ENCODE results near the gene ARHGEF4. TPM values are rescaled to one million over a fixed set of nuclear protein-coding genes. Genes with fewer than 3 reads are reported as not detected.

The ARHGEF4 gene
- total and polyA plus RNA-seq, 3 experiments from 2014 or later = 0.51 to 5.3 (median 1.2) TPM

DNA sequence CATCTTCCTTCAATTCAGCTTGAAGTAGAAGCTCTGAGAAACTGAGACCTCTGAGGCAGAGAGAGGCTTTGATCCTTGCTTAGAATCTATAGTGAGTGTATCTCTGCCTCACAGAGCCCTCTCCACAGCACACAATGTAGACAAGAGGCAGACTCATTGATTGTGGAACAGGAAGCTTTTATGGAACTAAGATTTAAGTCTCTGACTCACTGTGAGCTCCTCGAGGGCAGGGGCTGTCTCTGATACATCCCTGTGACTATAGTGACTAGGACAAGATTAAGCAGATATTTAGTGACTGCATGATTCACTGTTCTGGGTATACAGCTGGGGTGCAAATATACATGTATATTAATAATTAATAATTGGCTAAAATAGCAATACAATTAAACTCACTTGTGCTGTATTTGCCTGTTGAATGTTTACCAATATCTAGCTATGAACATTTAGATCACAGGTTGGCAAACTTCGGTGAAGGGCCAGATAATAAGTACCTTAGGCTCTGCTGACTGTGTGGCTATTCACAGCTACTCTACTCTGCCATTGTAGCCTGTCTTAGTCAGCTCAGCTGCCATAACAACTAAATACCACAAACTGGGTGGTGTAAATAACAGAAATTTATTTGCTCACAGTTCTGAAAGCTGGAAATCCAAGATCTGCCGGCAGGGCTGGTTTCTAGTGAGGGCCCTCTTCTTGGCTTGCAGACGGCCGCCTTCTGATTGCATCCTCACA is 54.4 kb downstream of the ARHGEF4 start:
- CTCF ChIA-PET = interaction anchor here (1.0 to 1.3 kb wide), 2 partner anchors 21 to 30 kb away, joined by 3 read pairs; no protein-coding TSS in a partner anchor
- Mint-ChIP-seq H3K27ac (no peak overlapping the region), H3K4me1 (no peaks in the 10 kb centered on the region), H3K27me3 (peaks cover 5 to 43% of the 10 kb centered on the region in 2 donors), H3K36me3 (no peaks in the 10 kb centered on the region), H3K9me3 (no peaks in the 10 kb centered on the region), H3K4me3 (no peak overlapping the region)
- POLR2A ChIA-PET = no interaction called here
- no peaks in the 10 kb centered on the region for H3K4me1 ChIP-seq (ENCODE audit: insufficient read depth, low read length)
- H3K27me3 ChIP-seq (ENCODE audit: insufficient read depth, low read length, poor library complexity, severe bottlenecking) = no peaks in the 10 kb centered on the region
- H3K9me3 ChIP-seq (ENCODE audit: low read length) = no peaks in the 10 kb centered on the region
- DNase-seq = no peak
- H3K36me3 ChIP-seq (ENCODE audit: insufficient read depth, low read length) = no peaks in the 10 kb centered on the region
- no peak overlapping the region for H3K4me3 ChIP-seq (ENCODE audit: low read length)
- no peak overlapping the region for H3K27ac ChIP-seq (ENCODE audit: low read depth, low read length)

DNA sequence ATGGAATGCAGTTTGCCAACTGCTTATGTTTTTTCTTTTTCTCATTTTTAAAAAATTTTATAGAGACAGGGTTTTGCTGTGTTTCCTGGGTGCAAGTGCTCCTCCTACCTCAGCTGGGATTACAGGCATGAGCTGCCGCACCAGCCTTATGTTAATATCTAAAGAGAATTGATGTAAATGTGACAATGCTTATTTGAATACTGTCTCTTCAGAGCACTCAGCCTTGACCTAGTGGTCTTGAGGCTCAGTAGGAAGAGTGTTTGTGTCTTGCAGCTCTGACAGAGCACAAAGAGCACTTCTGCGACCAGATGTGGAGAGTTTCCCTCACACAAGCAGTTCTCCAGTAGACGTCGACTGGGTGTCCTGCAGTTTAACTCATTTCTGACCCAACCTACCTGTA is 55.3 kb downstream of the ARHGEF4 start:
- DNase-seq = no peak
- ChIA-PET POLR2A (no interaction called here), CTCF (interaction anchor here (1.0 kb wide), 1 partner anchor 29 kb away, joined by 3 read pairs; no protein-coding TSS in a partner anchor)
- H3K27me3 ChIP-seq (ENCODE audit: insufficient read depth, low read length, poor library complexity, severe bottlenecking) = no peaks in the 10 kb centered on the region
- Mint-ChIP-seq H3K27me3 (peaks cover 5 to 42% of the 10 kb centered on the region in 2 donors), H3K4me3 (no peak overlapping the region), H3K36me3 (no peaks in the 10 kb centered on the region), H3K9me3 (no peaks in the 10 kb centered on the region), H3K27ac (peak overlapping the region in 1 of 8 donors; percentile 61), H3K4me1 (no peaks in the 10 kb centered on the region)
- no peaks in the 10 kb centered on the region for H3K9me3 ChIP-seq (ENCODE audit: low read length)
- H3K4me3 ChIP-seq (ENCODE audit: low read length) = no peak overlapping the region
- H3K4me1 ChIP-seq (ENCODE audit: insufficient read depth, low read length) = no peaks in the 10 kb centered on the region
- no peak overlapping the region for H3K27ac ChIP-seq (ENCODE audit: low read depth, low read length)
- no peaks in the 10 kb centered on the region for H3K36me3 ChIP-seq (ENCODE audit: insufficient read depth, low read length)

GRCh38 chr2:130892793-130893785 is 56.4 kb downstream of the ARHGEF4 start:
- CTCF ChIA-PET = no interaction called here
- Mint-ChIP-seq H3K9me3 (no peaks in the 10 kb centered on the region), H3K27me3 (peaks cover 7 to 42% of the 10 kb centered on the region in 2 donors), H3K4me3 (no peak overlapping the region), H3K36me3 (no peaks in the 10 kb centered on the region), H3K27ac (peak overlapping the region in 1 of 8 donors; percentile 55), H3K4me1 (no peaks in the 10 kb centered on the region)
- POLR2A ChIA-PET = no interaction called here
- Histone ChIP-seq H3K36me3 (ENCODE audit: insufficient read depth, low read length) (no peaks in the 10 kb centered on the region), H3K27me3 (ENCODE audit: insufficient read depth, low read length, poor library complexity, severe bottlenecking) (no peaks in the 10 kb centered on the region), H3K4me3 (ENCODE audit: low read length) (no peak overlapping the region), H3K4me1 (ENCODE audit: insufficient read depth, low read length) (no peaks in the 10 kb centered on the region), H3K27ac (ENCODE audit: low read depth, low read length) (no peak overlapping the region), H3K9me3 (ENCODE audit: low read length) (no peaks in the 10 kb centered on the region)
- no peak for DNase-seq

- Mint-ChIP-seq H3K4me3 (no peak overlapping the region), H3K27ac (no peak overlapping the region), H3K4me1 (no peaks in the 10 kb centered on the region), H3K9me3 (no peaks in the 10 kb centered on the region), H3K36me3 (no peaks in the 10 kb centered on the region), H3K27me3 (peaks cover 6 to 41% of the 10 kb centered on the region in 2 donors)
- Histone ChIP-seq H3K27ac (ENCODE audit: low read depth, low read length) (no peak overlapping the region), H3K9me3 (ENCODE audit: low read length) (no peaks in the 10 kb centered on the region), H3K4me3 (ENCODE audit: low read length) (no peak overlapping the region), H3K27me3 (ENCODE audit: insufficient read depth, low read length, poor library complexity, severe bottlenecking) (no peaks in the 10 kb centered on the region), H3K4me1 (ENCODE audit: insufficient read depth, low read length) (no peaks in the 10 kb centered on the region), H3K36me3 (ENCODE audit: insufficient read depth, low read length) (no peaks in the 10 kb centered on the region)
- CTCF ChIA-PET = no interaction called here
- POLR2A ChIA-PET = no interaction called here
- no peak for DNase-seq
These were observed 57.7 kb downstream of the ARHGEF4 start for GRCh38 chr2:130894326-130894942.

GRCh38 chr2:130896813-130897212 is 60.1 kb downstream of the ARHGEF4 start:
- no peaks in the 10 kb centered on the region for H3K9me3 Mint-ChIP-seq
- no peaks in the 10 kb centered on the region for H3K9me3 ChIP-seq (ENCODE audit: low read length)
- H3K4me3 ChIP-seq (ENCODE audit: low read length) = no peak overlapping the region
- POLR2A ChIA-PET = no interaction called here
- DNase-seq = no peak
- no peak overlapping the region for H3K4me3 Mint-ChIP-seq
- CTCF ChIA-PET = no interaction called here
- H3K4me1 ChIP-seq (ENCODE audit: insufficient read depth, low read length) = no peaks in the 10 kb centered on the region
- H3K27me3 Mint-ChIP-seq = peaks cover 6 to 32% of the 10 kb centered on the region in 2 donors
- H3K27ac Mint-ChIP-seq = no peak overlapping the region
- no peak overlapping the region for H3K27ac ChIP-seq (ENCODE audit: low read depth, low read length)
- H3K27me3 ChIP-seq (ENCODE audit: insufficient read depth, low read length, poor library complexity, severe bottlenecking) = no peaks in the 10 kb centered on the region
- H3K36me3 Mint-ChIP-seq = no peaks in the 10 kb centered on the region
- no peaks in the 10 kb centered on the region for H3K4me1 Mint-ChIP-seq
- H3K36me3 ChIP-seq (ENCODE audit: insufficient read depth, low read length) = no peaks in the 10 kb centered on the region

- Mint-ChIP-seq H3K9me3 (no peaks in the 10 kb centered on the region), H3K4me1 (no peaks in the 10 kb centered on the region), H3K27me3 (peaks cover 10 to 21% of the 10 kb centered on the region in 2 donors), H3K4me3 (no peak overlapping the region), H3K36me3 (no peaks in the 10 kb centered on the region), H3K27ac (no peak overlapping the region)
- no peaks in the 10 kb centered on the region for H3K36me3 ChIP-seq (ENCODE audit: insufficient read depth, low read length)
- H3K4me1 ChIP-seq (ENCODE audit: insufficient read depth, low read length) = no peaks in the 10 kb centered on the region
- CTCF ChIA-PET = no interaction called here
- no peak overlapping the region for H3K4me3 ChIP-seq (ENCODE audit: low read length)
- POLR2A ChIA-PET = no interaction called here
- no peak overlapping the region for H3K27ac ChIP-seq (ENCODE audit: low read depth, low read length)
- H3K9me3 ChIP-seq (ENCODE audit: low read length) = no peaks in the 10 kb centered on the region
- no peaks in the 10 kb centered on the region for H3K27me3 ChIP-seq (ENCODE audit: insufficient read depth, low read length, poor library complexity, severe bottlenecking)
- no peak for DNase-seq
These were observed 61.8 kb downstream of the ARHGEF4 start for GRCh38 chr2:130898553-130898952.

- CTCF ChIA-PET = no interaction called here
- H3K27ac Mint-ChIP-seq = peak overlapping the region in 1 of 8 donors; percentile 70
- POLR2A ChIA-PET = no interaction called here
These were observed 62.6 kb downstream of the ARHGEF4 start for GRCh38 chr2:130899306-130899705.

GRCh38 chr2:130901061-130901460 is 64.3 kb downstream of the ARHGEF4 start:
- H3K36me3 ChIP-seq (ENCODE audit: insufficient read depth, low read length) = no peaks in the 10 kb centered on the region
- Mint-ChIP-seq H3K4me1 (no peaks in the 10 kb centered on the region), H3K27ac (no peak overlapping the region), H3K4me3 (no peak overlapping the region), H3K27me3 (peaks cover 7 to 21% of the 10 kb centered on the region in 2 donors), H3K9me3 (no peaks in the 10 kb centered on the region), H3K36me3 (no peaks in the 10 kb centered on the region)
- H3K9me3 ChIP-seq (ENCODE audit: low read length) = no peaks in the 10 kb centered on the region
- H3K4me1 ChIP-seq (ENCODE audit: insufficient read depth, low read length) = no peaks in the 10 kb centered on the region
- no peak overlapping the region for H3K4me3 ChIP-seq (ENCODE audit: low read length)
- H3K27ac ChIP-seq (ENCODE audit: low read depth, low read length) = no peak overlapping the region
- no peak for DNase-seq
- ChIA-PET POLR2A (no interaction called here), CTCF (no interaction called here)
- H3K27me3 ChIP-seq (ENCODE audit: insufficient read depth, low read length, poor library complexity, severe bottlenecking) = no peaks in the 10 kb centered on the region

More at GRCh38 chr2:130899306-130899705, 62.6 kb downstream of the ARHGEF4 start:
- DNase-seq = no peak
- Histone ChIP-seq H3K9me3 (ENCODE audit: low read length) (no peaks in the 10 kb centered on the region), H3K36me3 (ENCODE audit: insufficient read depth, low read length) (no peaks in the 10 kb centered on the region), H3K27me3 (ENCODE audit: insufficient read depth, low read length, poor library complexity, severe bottlenecking) (no peaks in the 10 kb centered on the region), H3K4me1 (ENCODE audit: insufficient read depth, low read length) (no peaks in the 10 kb centered on the region), H3K4me3 (ENCODE audit: low read length) (no peak overlapping the region), H3K27ac (ENCODE audit: low read depth, low read length) (no peak overlapping the region)
- Mint-ChIP-seq H3K27me3 (peaks cover 10 to 21% of the 10 kb centered on the region in 2 donors), H3K4me1 (no peaks in the 10 kb centered on the region), H3K36me3 (no peaks in the 10 kb centered on the region), H3K4me3 (no peak overlapping the region), H3K9me3 (no peaks in the 10 kb centered on the region)
